Liver (tissue), 3 donors: Measurements from ENCODE around the gene ELK4.

ENCODE experiments used
- ATF3 ChIP-seq: IDR thresholded peaks from 2 replicates; pipeline ENCODE4 v1.6.1; 2016; ENCODE audit warnings: antibody characterized with exemption
- CTCF ChIP-seq: fragments of 150-350 bp; IDR thresholded peaks from 2 replicates; pipeline ENCODE4 v1.5.1; 2017; ENCODE audit warnings: improper control_type of control experiment, low read depth, low read length; ENCODE audit not compliant: missing input control
- FOXA1 ChIP-seq: IDR thresholded peaks from 2 replicates; pipeline ENCODE4 v1.6.1; 2016; ENCODE audit warnings: antibody characterized with exemption
- GABPA ChIP-seq, 2 donors: IDR thresholded peaks in 1 of 2; conservative IDR thresholded peaks in 1 of 2; 2 replicates each; pipeline ENCODE4 v1.6.1; 2016; ENCODE audit warnings: antibody characterized with exemption in 2 of 2, mild to moderate bottlenecking in 1 of 2, moderate library complexity in 1 of 2
- JUND ChIP-seq, 2 donors: IDR thresholded peaks; 2 replicates each; pipeline ENCODE4 v1.6.1; 2016; ENCODE audit warnings: antibody characterized with exemption in 2 of 2
- RAD21 ChIP-seq, 2 donors: IDR thresholded peaks; 2 replicates each; pipeline ENCODE4 v1.6.1; 2016; ENCODE audit warnings: antibody characterized with exemption in 2 of 2, mild to moderate bottlenecking in 2 of 2
- TAF1 ChIP-seq: conservative IDR thresholded peaks from 2 replicates; pipeline ENCODE4 v1.6.1; 2016; ENCODE audit warnings: antibody characterized with exemption, mild to moderate bottlenecking
- YY1 ChIP-seq: IDR thresholded peaks from 2 replicates; pipeline ENCODE4 v1.6.1; 2016; ENCODE audit warnings: antibody characterized with exemption, mild to moderate bottlenecking
- donor health status: healthy.
- donor health status: healthy.

- no peak for TF ChIP-seq CTCF
- TF ChIP-seq GABPA (IDR thresholded peaks at IDR 0.05 in 1 of 2, conservative IDR thresholded peaks at IDR 0.05 in 1 of 2): no peak
- no peak for TF ChIP-seq TAF1
- TF ChIP-seq FOXA1: no peak
- no peak for TF ChIP-seq JUND (IDR thresholded peaks at IDR 0.05)
- no peak for TF ChIP-seq RAD21 (IDR thresholded peaks at IDR 0.05)
- TF ChIP-seq ATF3: no peak
- TF ChIP-seq YY1: no peak
Measured at GRCh38 chr1:205583461-205584130, 48.2 kb downstream of the ELK4 start.
